Measurements from ENCODE around the gene BARX2. TPM values are rescaled to one million over a fixed set of nuclear protein-coding genes. Genes with fewer than 3 reads are reported as not detected.

Gene BARX2
- polyA plus RNA-seq, 1 experiment: not detected

DNA sequence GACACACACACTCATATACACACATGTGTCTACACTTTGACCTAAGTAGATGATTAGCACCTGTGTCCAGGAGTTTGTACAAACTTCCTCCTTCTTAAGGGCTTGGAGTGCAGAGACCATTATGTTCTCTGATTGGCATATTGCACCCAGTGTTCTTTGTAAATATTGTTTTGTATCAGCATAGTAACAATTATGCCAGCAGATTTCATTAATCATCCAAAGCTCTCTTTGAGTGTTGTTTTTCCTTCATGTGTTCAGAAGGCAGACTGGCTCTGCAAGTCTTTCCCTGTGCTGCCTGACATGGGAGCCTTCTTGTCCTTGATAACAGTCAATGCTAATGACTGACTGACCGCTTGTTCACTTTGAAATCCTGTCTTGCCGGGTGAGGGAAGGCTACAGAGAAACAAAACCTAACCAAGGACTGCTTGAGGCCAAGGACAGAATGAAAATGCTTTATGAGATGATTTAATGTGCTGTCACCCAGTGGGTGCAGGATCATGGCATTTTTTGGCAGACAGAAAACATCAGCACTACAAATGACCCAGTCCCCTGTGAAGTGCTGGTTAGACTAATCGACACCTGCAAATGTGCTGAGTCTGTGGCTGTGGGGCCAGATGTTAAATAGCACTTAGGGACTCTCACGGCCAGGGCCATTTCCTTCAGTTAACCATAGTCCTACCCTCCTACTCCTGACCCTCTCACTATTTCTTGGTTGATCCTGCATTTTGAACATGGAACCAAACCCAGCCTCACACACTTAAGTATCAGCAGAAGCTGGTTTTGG lies 6.6 kb upstream of the BARX2 start:
- Histone ChIP-seq H3K27me3 (ENCODE audit: control insufficient read depth, insufficient read depth, low read length) (peaks cover 41% of the 10 kb centered on the region), H3K36me3 (ENCODE audit: control insufficient read depth, insufficient read depth, low read length) (no peaks in the 10 kb centered on the region), H3K4me3 (ENCODE audit: low read depth, low read length) (no peak overlapping the region)
- TF ChIP-seq, protein P1, sequence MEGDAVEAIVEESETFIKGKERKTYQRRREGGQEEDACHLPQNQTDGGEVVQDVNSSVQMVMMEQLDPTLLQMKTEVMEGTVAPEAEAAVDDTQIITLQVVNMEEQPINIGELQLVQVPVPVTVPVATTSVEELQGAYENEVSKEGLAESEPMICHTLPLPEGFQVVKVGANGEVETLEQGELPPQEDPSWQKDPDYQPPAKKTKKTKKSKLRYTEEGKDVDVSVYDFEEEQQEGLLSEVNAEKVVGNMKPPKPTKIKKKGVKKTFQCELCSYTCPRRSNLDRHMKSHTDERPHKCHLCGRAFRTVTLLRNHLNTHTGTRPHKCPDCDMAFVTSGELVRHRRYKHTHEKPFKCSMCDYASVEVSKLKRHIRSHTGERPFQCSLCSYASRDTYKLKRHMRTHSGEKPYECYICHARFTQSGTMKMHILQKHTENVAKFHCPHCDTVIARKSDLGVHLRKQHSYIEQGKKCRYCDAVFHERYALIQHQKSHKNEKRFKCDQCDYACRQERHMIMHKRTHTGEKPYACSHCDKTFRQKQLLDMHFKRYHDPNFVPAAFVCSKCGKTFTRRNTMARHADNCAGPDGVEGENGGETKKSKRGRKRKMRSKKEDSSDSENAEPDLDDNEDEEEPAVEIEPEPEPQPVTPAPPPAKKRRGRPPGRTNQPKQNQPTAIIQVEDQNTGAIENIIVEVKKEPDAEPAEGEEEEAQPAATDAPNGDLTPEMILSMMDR (IDR thresholded peaks at IDR 0.05; ENCODE audit: insufficient read depth, low read depth, low read length): no peak
- CTCF ChIA-PET: interaction anchor here (1.3 kb wide), 1 partner anchor 382 kb away, joined by 6 read pairs; no protein-coding TSS in a partner anchor
- no peak for DNase-seq (ENCODE audit: low read depth)
- POLR2A ChIA-PET: no interaction called here

DNA sequence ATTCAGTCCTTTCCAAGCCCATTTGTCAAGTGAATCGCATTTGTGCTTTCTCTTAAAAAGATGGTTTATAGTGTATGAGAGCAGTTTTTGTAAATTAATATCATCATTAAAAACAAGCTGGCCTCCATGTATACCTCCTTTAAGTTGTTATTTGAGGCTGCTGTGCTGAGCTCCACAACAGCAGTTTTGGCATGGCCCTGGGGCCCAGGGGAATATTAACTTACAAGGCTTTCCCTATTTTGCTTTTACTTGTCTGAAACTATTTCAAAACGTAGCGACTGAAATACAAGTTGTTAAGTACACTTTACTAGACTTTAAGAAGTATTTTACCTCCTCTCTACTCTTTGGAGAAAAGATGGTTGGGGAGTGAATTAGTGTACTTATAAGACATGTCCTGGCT lies 4.9 kb upstream of the BARX2 start:
- H3K36me3 ChIP-seq (ENCODE audit: control insufficient read depth, insufficient read depth, low read length): no peaks in the 10 kb centered on the region
- H3K4me3 ChIP-seq (ENCODE audit: low read depth, low read length): no peak overlapping the region
- DNase-seq (ENCODE audit: low read depth): no peak
- ChIA-PET POLR2A (no interaction called here), CTCF (interaction anchor here (1.1 kb wide), 1 partner anchor 380 kb away, joined by 3 read pairs; no protein-coding TSS in a partner anchor)
- TF ChIP-seq, protein P1 (IDR thresholded peaks at IDR 0.05; ENCODE audit: insufficient read depth, low read depth, low read length): no peak
- peaks cover 53% of the 10 kb centered on the region for H3K27me3 ChIP-seq (ENCODE audit: control insufficient read depth, insufficient read depth, low read length)

DNA sequence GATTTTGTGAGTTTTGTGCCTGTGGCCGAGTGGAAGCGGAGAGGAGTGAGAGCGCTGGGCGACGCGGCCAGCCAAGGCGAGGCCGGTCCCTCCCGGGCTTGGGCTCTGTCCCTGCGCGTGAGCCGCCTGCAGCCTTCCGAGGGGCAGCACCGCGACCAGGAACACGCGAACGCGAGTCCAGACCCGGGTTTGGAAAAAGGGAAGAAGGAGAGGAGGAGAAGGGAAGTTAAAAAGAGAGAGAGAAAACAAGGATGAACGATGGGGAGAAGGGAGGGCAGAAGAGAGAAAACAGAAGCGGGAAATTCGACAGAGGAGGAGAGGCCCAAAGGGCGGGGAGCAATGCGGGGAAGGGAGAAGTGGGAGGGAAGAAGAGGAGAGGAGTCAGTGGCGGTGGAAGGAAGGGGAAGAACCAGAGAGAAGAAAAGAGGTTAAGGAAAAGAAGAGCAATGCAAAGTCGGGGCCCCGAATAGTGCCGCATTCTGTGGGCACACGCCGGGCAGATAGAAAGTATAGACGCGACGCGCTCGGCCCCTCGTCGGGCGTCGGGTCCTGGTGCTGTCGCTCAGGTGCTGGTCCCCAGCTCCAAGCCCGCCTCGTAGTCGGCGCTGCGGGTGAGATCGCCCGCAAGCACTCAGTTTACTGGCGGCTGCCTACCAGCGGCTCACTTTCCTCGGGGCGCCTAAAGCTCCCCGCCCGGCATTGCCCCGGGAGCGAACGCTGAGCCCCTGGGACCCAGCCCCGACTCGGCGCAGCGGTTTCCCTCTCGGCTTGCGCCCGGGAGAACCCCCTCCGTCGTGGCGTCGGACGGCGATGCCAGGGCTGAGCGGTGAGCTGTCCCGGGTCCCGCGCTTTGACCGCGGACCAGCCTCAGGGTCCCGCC lies 2.8 kb upstream of the BARX2 start:
- CTCF ChIA-PET: interaction anchor here (0.6 to 4.1 kb wide), 2 partner anchors 376 to 378 kb away, joined by 3 to 25 read pairs; no protein-coding TSS in a partner anchor
- POLR2A ChIA-PET: no interaction called here

DNA sequence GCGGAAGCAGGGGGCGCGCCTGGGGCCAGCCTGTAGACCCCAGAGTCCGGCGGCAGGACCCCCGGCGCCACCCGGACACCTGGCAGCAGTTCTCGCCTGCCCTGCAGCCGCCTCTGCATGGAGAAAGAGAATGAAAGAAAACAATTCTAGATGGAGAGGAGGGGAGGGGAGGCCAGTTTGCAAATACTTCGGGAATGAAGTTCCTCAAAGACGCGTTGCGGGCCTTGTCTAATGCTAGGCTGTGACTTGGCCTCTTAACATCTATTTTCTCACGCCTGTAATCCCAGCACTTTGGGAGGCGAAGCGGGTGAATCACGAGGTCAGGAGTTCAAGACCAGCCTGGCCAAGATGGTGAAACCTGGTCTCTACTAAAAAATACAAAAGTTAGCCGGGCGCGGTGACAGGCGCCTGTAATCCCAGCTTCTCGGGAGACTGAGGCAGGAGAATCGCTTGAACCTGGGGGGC lies 2.1 kb upstream of the BARX2 start:
- no peak for DNase-seq (ENCODE audit: low read depth)

More for the DNA sequence above, 2.8 kb upstream of the BARX2 start:
- H3K27me3 ChIP-seq (ENCODE audit: control insufficient read depth, insufficient read depth, low read length): peaks cover 60% of the 10 kb centered on the region
- TF ChIP-seq, protein P1 (IDR thresholded peaks at IDR 0.05; ENCODE audit: insufficient read depth, low read depth, low read length): no peak
- no peak overlapping the region for H3K4me3 ChIP-seq (ENCODE audit: low read depth, low read length)
- no peaks in the 10 kb centered on the region for H3K36me3 ChIP-seq (ENCODE audit: control insufficient read depth, insufficient read depth, low read length)
- no peak for DNase-seq (ENCODE audit: low read depth)

More for the DNA sequence above, 2.1 kb upstream of the BARX2 start:
- H3K4me3 ChIP-seq (ENCODE audit: low read depth, low read length): no peak overlapping the region
- TF ChIP-seq, protein P1 (IDR thresholded peaks at IDR 0.05; ENCODE audit: insufficient read depth, low read depth, low read length): no peak
- ChIA-PET CTCF (interaction anchor here (0.6 to 4.1 kb wide), 2 partner anchors 375 to 378 kb away, joined by 3 to 25 read pairs; no protein-coding TSS in a partner anchor), POLR2A (no interaction called here)
- H3K36me3 ChIP-seq (ENCODE audit: control insufficient read depth, insufficient read depth, low read length): no peaks in the 10 kb centered on the region
- H3K27me3 ChIP-seq (ENCODE audit: control insufficient read depth, insufficient read depth, low read length): peaks cover 61% of the 10 kb centered on the region

All from BJ (cell line).